ENCODE data around the gene SORBS1.

DNA sequence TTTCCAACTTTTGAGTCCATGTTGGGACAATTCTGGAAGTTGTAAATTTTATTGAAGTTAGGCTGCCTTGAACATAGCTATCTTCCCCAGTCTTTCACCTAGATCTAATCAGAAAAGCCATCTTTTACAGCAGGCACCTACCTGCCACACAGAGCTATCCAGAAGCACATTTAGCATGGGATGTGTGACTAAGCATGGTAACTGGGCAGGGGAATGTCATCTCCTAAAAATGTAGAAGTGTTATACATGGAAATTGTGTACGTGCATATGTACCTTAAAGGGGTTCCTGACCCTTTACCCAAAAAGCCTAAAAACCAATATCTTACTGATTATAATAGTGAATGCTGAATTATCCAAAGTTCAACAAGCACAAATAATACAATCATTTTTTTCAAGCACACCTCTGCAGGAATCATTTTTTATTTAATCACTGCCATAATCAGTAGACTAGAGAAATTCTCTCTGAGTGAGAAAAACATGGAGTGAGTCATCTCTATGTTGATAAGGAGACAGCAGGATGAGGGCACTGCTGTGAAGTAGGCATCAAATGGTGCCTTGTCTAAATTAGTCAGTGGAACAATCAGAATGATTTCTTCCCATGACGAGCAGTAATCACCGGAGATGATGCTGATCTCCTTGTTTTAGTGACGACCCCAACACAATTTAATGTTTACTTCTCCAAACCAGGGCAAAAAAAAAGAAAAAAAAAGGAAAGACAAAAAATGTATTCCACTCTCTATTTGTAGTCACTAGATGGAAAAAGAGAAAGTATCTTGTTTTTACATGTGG lies 75.9 kb downstream of the SORBS1 start:
- TF ChIP-seq, protein P1, sequence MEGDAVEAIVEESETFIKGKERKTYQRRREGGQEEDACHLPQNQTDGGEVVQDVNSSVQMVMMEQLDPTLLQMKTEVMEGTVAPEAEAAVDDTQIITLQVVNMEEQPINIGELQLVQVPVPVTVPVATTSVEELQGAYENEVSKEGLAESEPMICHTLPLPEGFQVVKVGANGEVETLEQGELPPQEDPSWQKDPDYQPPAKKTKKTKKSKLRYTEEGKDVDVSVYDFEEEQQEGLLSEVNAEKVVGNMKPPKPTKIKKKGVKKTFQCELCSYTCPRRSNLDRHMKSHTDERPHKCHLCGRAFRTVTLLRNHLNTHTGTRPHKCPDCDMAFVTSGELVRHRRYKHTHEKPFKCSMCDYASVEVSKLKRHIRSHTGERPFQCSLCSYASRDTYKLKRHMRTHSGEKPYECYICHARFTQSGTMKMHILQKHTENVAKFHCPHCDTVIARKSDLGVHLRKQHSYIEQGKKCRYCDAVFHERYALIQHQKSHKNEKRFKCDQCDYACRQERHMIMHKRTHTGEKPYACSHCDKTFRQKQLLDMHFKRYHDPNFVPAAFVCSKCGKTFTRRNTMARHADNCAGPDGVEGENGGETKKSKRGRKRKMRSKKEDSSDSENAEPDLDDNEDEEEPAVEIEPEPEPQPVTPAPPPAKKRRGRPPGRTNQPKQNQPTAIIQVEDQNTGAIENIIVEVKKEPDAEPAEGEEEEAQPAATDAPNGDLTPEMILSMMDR (IDR thresholded peaks at IDR 0.05), result no peak
- no peak for TF ChIP-seq POLR2A (IDR thresholded peaks at IDR 0.05)
